HG02642 (cell line): ENCODE results near the gene KRT3.

Experiments used
- ATAC-seq: cut with Tn5 transposase; IDR thresholded peaks from one replicate; pipeline ENCODE4 v1.9.1; 2021; ENCODE audit warnings: mild to moderate bottlenecking; ENCODE audit not compliant: unreplicated experiment, poor library complexity

KRT3 gene

GRCh38 chr12:52815161-52815560 lies 19.2 kb upstream of the KRT3 start:
- no peak for ATAC-seq

GRCh38 chr12:52814710-52815155 lies 18.8 kb upstream of the KRT3 start:
- no peak for ATAC-seq

DNA sequence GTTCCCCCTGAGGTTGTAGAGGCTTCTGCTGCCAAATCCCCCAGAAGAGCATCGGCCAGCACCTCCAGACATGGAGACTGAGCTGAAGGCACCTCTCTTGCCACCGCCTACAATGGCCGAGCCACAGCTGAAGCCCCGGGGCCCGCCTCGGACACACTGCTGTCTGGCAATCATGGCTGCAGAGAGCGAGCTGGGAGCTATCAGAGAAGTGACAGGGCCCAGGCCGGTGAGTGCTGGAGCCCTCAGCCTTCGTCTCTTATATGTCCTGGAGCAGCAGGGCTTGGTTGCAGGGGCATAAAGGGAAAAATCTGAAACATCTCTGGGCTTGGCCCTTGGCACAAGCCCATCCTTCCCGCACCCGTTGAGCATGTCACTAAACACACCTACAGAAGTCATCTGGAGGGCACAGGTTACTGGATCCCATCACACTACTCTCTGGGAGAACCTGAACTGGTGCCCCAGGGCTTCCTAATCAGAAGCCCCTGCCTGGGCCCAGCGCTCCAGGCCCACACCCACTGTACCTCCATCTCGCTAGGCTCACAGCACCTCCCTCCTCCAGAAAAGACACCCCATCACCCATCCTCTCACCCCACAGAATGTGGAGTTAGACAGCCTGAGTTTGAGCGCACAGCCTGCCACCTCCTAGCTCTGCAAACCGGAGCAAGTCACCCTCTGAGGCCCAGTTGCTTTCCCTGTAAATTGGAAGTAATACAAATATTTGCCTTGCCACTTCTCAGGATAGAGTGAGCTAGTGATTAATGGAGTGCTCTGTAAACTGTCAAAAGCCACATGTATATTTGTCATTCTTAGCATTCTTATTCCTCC lies 18.2 kb upstream of the KRT3 start, which contains the start of gene KRT4:
Gene KRT4, minus strand, starts transcription at position 232 of the 825 bp plus-strand sequence. Its CDS starts 58 bp downstream, at position 174.
- ATAC-seq = no peak

- ATAC-seq = no peak
These were observed 17.4 kb upstream of the KRT3 start for GRCh38 chr12:52813203-52813819.

DNA sequence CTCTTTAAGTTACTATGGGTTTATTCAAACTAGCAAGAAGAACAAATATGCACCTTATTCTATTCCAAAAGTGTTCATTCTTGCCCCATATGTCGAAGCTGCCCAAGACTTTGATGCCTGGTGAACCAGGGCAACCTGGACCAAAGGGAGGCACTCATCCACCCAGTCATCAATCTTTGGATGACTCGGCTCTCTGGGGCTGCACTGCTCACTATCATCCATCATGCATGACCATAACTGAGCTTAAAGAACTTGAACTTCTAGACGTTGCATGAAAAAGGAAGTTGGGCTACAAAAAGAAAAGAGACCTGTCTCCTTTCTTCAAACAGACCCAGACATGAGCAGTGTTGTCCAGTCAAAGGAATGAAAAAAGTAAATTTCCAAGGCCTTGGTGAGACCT lies 16.8 kb upstream of the KRT3 start:
- ATAC-seq = no peak

DNA sequence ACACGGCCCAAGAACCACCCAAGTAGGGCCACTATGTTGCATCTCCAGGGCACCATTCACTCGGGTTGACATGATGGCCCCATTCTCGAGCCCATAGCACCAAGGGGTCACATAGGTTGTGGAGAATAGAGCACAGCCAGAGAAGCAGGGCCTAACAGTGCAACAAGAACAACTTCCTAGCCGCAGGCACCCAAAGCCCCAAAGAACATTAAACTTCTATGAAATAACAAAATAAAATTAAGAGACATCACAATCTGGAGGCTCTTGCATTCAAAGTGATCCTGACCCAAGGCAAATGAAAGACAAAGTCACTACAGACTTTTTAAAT lies 16.1 kb upstream of the KRT3 start:
- ATAC-seq = no peak

DNA sequence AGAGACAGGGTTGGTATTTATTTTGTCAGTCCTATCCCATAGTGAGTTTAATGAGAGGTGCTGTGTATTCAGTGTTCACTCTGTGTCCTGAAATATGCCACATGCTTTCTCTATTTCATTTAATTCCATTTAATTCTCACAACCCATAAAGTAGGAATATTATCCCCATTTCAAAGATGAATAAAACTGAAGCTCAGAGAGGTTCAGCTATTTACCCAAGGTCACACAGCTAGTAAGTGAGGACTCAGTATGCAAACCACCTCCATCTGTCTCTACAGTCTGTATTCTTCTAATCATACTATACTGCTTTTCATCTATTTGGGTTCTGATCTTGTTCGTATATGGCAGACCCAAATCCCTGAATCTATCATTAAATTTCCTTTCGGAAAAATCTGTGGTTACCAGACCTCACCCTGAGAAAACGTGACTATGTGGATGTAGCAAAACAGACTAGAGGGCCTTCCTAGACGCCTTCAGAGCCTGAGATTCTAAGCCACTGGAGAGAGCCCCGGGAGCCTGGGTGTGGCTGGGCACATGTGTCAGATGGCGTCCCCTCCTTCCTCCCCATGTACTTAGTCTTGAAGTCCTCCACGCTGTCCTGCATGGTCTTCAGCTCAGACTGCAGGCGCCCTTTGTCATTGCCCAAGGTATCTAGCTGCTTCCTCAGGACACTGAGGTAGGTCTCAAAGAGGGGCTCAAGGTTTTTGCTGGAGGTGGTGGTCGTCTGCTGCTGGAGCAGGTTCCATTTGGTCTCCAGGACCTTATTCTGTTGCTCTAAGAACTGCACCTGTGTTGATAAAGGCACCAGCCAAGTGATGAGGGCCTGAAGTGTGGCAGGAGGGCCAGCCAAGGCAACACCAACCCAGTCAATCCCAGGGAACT lies 15.5 kb upstream of the KRT3 start:
- no peak for ATAC-seq

GRCh38 chr12:52810554-52810953 lies 14.6 kb upstream of the KRT3 start:
- ATAC-seq = no peak

DNA sequence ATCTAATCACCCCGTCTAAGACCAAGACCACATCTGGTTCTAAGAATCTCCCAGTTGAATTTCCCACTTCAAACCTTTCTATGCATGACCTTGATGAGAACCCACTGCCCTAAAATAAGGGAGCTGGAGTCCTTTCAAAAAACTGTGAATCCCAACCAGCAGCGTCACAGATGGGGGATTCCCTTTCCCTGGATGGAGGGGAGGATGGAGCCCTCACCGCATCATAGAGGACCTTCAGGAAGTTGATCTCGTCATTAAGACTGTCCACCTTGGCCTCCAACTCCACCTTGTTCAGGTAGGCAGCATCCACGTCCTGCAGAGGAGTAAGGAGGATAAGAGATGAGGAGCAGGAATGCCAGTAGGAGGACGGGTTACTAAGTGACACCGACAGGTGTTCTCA lies 13.2 kb upstream of the KRT3 start:
- ATAC-seq = no peak

- no peak for ATAC-seq
These were observed 12.8 kb upstream of the KRT3 start for GRCh38 chr12:52808573-52809160.

DNA sequence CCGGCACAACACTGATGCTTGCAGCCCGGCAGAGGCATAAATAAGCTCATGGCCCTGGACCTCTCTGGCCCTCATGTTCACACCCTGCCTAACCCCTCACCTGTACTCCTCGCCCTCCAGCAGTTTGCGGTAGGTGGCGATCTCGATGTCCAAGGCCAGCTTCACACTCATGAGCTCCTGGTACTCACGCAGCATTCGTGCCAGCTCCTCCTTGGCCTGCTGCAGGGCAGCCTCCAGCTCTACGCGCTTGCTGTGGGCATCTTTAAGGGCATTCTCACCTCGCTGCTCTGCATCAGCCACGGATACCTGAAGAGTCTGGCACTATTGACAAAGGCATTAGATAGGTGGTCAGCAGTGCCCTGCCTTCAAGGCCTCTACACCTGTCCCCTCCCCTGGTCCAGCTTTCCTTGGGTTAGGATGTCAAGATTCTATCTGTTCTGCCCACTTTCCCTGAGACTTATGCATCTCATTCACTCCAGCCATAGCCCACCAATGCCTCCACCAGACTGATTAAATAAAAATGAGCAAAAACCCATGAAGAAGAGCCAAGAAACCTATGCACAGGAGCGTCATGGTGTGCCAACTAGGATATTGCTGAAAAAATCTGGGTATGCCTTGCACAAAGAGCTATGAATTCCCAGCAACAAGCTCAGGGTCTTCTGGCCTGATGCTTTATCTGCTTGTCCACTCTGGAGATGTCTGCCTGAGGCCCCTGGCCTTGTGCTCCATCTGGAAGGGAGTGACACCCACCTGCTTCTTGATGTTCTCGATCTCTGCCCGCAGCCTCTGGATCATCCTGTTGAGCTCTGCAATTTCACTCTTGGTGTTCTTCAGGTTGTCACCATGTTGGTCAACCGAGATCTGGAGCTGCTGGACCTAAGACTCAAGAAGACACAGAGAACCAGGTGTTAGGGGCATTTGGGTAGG lies 11.9 kb upstream of the KRT3 start:
- ATAC-seq = no peak

DNA sequence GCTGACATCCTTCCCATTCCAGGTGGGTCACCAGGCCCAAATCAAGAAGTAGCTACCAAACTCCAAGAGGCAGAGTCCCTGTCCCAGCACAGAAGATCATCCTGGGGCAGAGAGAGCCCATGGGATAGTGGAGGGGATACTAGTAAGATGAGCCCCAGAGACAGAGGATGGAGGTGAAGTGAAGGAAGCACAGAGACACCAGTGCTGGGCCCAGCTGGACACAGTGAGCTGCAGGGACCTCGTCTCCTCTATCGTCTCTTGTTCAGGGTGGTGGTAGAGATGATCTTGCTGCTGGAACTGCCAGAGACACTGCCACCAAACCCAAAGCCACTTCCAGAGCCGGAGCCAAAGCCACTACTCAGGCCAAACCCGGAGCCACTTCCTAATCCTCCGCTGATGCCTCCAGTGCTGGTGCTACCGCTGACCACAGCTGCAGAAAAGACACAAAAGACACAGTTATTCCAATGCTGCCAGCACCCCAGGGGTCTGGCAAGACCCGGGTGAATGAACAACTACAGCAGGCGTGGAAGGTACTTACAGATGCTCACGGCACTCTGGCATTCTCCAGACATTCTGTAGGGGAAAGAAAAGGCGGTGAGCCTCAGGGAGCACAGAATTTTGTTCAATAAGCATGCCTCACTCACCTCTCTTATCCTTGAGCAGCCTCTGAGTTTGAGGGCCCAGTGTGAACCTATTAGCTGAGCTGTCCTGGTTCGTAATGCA lies 11.1 kb upstream of the KRT3 start:
- ATAC-seq = no peak

DNA sequence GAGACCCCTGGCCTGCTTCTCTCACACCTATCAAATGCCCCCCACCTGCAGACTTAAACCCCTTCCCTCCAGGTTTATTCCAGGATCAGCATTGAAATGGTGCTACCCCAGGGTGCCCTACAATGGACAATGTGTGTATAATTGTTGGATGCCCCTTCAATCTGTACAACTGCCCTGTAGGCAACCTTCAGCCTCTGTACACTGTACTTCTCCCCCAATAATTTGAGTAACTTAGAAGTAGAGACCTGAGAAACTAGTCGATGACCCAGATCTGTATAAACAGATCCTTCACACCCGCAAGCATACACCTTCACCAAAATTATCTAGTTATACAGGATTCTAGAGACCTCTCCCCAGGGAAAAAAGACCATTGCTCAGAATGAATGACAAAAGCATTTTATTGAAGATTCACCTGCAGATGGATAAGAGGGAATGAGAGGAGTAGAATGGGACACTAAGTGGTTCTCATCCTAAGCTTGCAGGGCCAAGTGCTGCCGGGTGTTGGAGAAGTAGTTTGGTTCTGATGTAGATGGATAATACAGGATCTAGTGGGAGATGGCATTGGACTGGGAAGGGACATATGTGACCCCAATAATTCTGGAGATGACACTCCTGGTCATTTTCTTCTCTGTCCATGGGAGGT lies 10.4 kb upstream of the KRT3 start:
- ATAC-seq = no peak

DNA sequence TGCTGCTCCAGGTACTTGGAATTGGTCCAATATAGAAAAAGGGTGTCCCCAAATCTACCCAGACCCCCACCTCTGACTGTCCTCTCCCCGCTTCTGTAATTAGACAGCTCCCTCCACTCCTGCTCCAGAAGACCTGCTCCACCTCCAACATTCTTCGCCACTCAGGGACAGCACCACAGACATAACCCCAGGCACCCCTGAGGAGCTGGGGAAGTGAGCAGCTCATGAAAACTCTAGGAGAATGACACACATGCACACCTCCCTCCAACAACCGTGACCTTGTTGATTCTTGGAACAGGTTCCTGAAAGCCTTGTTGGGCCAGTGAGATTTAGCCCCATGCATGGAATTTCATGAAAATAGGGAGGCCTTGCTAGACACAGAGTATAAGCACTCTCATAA lies 9.8 kb upstream of the KRT3 start:
- no peak for ATAC-seq

- no peak for ATAC-seq
These were observed 9.1 kb upstream of the KRT3 start for GRCh38 chr12:52805000-52805399.

- ATAC-seq = no peak
These were observed 6.5 kb upstream of the KRT3 start for GRCh38 chr12:52802442-52802841.

GRCh38 chr12:52801773-52802172 lies 5.9 kb upstream of the KRT3 start:
- ATAC-seq = no peak

DNA sequence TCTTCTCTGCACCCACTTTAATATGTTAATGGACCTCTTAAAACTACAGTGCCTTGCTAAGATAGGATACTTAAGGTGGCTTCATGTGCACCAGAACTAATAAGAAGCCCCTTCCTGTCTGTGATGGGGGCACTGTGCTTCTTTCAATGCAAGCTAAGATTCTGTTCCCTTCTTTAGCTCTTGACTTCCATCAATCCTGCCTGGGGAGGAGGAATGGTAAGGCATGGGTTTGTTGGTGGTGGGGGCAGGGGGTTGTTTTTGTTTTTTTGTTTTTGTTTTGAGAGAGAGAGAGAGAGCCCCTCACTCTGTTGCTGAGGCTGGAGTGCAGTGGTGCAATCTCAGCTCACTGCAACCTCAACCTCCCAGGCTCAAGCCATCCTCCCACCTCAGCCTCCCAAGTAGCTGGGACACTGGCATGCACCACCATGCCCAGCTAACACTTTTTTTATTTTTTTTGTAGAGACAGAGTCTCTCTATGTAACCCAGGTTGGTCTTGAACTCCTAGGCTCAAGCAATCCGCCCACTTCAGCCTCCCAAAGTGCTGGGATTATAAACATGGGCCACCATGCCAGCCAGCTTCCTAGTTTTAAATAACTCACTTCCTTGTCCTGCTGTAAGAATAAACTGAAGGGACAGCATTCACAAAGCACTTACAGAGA lies 4.5 kb upstream of the KRT3 start:
- ATAC-seq = no peak
